Measurements from ENCODE around the gene CAV3. TPM values are rescaled to one million over a fixed set of nuclear protein-coding genes. Genes with fewer than 3 reads are reported as not detected.

CAV3 gene
- total RNA-seq, 2 donors from 2014 or later: not detected

DNA sequence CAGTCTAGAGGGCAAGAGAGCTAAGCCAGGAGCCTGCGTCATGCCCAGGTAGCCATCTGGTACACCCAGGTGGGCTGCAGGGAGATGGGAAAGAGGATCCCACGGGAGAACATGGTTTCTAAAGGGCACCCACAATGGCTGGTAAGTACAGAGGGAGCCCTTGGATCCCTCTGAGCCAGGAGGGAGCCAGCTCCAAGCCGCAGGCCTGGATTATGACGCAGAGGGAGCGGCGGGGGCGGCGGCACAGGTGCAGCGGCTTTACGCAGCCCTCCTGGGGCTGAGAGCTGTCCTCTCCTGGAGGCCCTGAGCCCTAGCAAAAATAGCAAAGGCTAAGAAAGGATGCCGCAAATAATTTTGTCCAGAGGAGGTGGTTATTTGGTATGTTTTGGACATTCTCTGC lies 2.8 kb downstream of the CAV3 start:
- ATAC-seq (no peak), DNase-seq (no peak)
- H3K36me3 ChIP-seq (replicated peaks in 1 of 2; ENCODE audit: insufficient read depth in 1 of 2, low read depth in 2 of 2): no peaks in the 10 kb centered on the region
- WGBS, 2 donors: 80 to 85% methylated on average over 11 of the region's 11 CpGs
- no peak overlapping the region for H3K4me3 ChIP-seq
- H3K27me3 ChIP-seq: no peaks in the 10 kb centered on the region
- intact Hi-C loops (cut with DNase I): no loop called here
- no peaks in the 10 kb centered on the region for H3K4me1 ChIP-seq
- no peak for TF ChIP-seq POLR2A (IDR thresholded peaks at IDR 0.05)
- TF ChIP-seq, protein P1, sequence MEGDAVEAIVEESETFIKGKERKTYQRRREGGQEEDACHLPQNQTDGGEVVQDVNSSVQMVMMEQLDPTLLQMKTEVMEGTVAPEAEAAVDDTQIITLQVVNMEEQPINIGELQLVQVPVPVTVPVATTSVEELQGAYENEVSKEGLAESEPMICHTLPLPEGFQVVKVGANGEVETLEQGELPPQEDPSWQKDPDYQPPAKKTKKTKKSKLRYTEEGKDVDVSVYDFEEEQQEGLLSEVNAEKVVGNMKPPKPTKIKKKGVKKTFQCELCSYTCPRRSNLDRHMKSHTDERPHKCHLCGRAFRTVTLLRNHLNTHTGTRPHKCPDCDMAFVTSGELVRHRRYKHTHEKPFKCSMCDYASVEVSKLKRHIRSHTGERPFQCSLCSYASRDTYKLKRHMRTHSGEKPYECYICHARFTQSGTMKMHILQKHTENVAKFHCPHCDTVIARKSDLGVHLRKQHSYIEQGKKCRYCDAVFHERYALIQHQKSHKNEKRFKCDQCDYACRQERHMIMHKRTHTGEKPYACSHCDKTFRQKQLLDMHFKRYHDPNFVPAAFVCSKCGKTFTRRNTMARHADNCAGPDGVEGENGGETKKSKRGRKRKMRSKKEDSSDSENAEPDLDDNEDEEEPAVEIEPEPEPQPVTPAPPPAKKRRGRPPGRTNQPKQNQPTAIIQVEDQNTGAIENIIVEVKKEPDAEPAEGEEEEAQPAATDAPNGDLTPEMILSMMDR (IDR thresholded peaks at IDR 0.05): no peak
- no peak overlapping the region for H3K27ac ChIP-seq
- H3K9me3 ChIP-seq: no peaks in the 10 kb centered on the region

DNA sequence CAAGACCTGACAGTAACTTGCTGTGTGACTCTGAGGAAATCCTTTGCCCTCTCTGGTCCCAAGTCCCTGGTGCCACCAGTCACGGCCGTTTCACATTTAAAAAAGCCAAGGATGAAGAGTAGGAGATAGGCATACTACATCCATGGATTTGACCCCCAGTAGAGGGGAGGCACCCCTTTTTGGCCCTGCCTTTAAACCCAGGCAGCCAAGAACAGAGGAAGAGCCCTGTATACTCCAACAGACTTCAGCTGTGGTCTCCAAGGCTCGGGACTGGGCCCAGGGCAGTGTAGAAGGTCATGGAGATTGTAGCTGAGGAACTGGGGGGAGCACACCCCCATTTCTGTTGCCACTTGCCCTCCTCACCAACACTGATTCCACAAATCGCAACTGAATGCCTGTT lies 3.7 kb downstream of the CAV3 start:
- intact Hi-C loops (cut with DNase I): no loop called here
- ATAC-seq (no peak), DNase-seq (no peak)
- no peak overlapping the region for H3K27ac ChIP-seq
- TF ChIP-seq, protein P1 (IDR thresholded peaks at IDR 0.05): no peak
- no peaks in the 10 kb centered on the region for H3K36me3 ChIP-seq (replicated peaks in 1 of 2; ENCODE audit: insufficient read depth in 1 of 2, low read depth in 2 of 2)
- WGBS, 2 donors: 88 to 89% methylated on average over 4 of the region's 4 CpGs
- H3K4me1 ChIP-seq: no peaks in the 10 kb centered on the region
- H3K9me3 ChIP-seq: no peaks in the 10 kb centered on the region
- H3K27me3 ChIP-seq: no peaks in the 10 kb centered on the region
- H3K4me3 ChIP-seq: no peak overlapping the region

DNA sequence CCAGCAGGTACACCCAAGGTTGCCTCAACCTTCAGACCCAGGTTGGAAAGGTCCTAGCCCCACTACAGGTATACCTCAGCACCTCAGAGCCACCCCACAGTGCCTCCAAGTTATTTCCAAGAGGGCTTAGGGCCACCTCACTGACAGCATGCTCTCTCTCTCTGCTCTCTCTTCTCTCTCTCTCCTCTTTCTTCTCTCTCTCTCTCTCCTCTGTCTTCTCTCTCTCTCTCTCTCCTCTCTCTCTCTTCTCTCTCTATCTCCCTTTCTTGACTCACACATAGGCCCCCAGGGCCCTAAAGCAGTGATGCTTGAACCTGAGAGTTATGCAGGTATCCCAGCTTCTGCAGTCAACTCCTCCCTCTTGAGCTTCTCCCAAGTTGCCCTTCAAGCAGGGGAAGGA lies 4.2 kb downstream of the CAV3 start:
- H3K36me3 ChIP-seq (replicated peaks in 1 of 2; ENCODE audit: insufficient read depth in 1 of 2, low read depth in 2 of 2): no peaks in the 10 kb centered on the region
- H3K4me1 ChIP-seq: no peaks in the 10 kb centered on the region
- no peak overlapping the region for H3K4me3 ChIP-seq
- no peaks in the 10 kb centered on the region for H3K9me3 ChIP-seq
- intact Hi-C loops (cut with DNase I): no loop called here
- TF ChIP-seq, protein P1 (IDR thresholded peaks at IDR 0.05): no peak
- no peak for TF ChIP-seq POLR2A (IDR thresholded peaks at IDR 0.05)
- H3K27me3 ChIP-seq: no peaks in the 10 kb centered on the region
- no peak for ATAC-seq
- no peak for DNase-seq
- H3K27ac ChIP-seq: no peak overlapping the region

DNA sequence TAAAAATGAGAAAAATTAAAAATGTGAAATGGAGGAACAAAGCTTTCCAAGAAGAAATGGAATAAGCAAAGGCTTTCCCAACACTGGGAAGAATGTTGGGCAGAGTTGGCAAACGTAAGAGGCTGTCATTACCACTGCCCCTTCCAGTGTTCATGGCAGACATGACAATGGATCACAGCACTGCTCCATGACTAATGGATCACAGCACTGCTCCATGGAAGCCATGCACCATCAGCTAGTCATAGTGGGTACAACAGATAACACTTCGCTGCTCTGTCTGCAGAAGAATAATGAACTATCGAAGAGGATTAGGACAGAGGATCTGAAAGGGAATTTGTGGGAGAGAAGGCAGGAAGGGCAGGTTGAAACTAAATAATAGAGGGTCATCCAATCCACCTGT lies 5.0 kb downstream of the CAV3 start:
- no peak for TF ChIP-seq POLR2A (IDR thresholded peaks at IDR 0.05)
- TF ChIP-seq, protein P1 (IDR thresholded peaks at IDR 0.05): no peak
- H3K27ac ChIP-seq: no peak overlapping the region
- ATAC-seq (no peak), DNase-seq (no peak)
- H3K9me3 ChIP-seq: no peaks in the 10 kb centered on the region
- 58 to 62% methylated on average over 3 of the region's 3 CpGs for WGBS, 2 donors
- no peak overlapping the region for H3K4me3 ChIP-seq
- no peaks in the 10 kb centered on the region for H3K36me3 ChIP-seq (replicated peaks in 1 of 2; ENCODE audit: insufficient read depth in 1 of 2, low read depth in 2 of 2)
- intact Hi-C loops (cut with DNase I): no loop called here
- no peaks in the 10 kb centered on the region for H3K27me3 ChIP-seq
- no peaks in the 10 kb centered on the region for H3K4me1 ChIP-seq

DNA sequence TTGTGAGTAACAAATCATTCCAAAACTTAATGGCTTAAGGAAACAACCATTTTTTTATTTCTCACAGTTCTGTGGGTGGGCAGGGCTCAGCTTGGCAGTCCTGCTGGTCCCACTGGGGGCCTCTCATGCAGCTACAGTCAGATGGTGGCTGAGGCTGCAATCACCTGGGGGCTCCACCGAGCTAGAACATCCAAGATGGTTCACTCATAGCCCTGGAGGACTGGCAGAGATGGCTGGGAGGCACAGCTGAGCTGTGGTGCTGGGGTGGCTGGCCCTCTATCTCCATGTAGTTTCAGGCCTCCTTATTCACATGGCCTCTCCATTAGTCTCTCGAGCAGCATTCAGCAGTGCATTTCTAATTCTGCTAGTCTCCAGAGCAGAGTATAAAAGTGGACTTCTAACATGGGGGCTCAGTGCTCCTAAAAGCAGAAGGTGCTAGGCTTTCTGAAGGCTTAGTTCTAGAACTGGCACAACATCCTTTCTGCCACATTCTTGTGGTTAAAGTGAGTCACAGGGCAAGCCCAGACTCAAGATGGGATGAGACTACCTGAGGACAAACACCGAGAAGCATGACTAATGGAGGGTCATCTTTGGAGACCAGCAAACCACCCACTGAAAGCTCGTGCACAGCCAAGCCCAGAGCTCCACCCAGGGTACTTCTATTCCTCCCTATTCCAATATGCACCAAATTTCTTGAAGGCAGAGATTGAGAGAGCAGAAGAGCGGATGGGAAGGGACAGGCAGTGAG lies 6.3 kb downstream of the CAV3 start:
- Histone ChIP-seq H3K9me3 (no peaks in the 10 kb centered on the region), H3K27me3 (no peaks in the 10 kb centered on the region), H3K4me1 (no peaks in the 10 kb centered on the region), H3K36me3 (replicated peaks in 1 of 2; ENCODE audit: insufficient read depth in 1 of 2, low read depth in 2 of 2) (no peaks in the 10 kb centered on the region), H3K27ac (no peak overlapping the region), H3K4me3 (no peak overlapping the region)
- DNase-seq (no peak), ATAC-seq (no peak)
- 69 to 82% methylated on average over 5 of the region's 5 CpGs for WGBS, 2 donors
- TF ChIP-seq, protein P1 (IDR thresholded peaks at IDR 0.05): no peak
- TF ChIP-seq POLR2A (IDR thresholded peaks at IDR 0.05): no peak
- intact Hi-C loops (cut with DNase I): no loop called here

Measured in body of pancreas (tissue), 4 donors.